Camera-type eye (tissue), 1 donor: ENCODE data around the gene USH1G. TPM values are rescaled to one million over a fixed set of nuclear protein-coding genes. Genes with fewer than 3 reads are reported as not detected.

Source experiments
- total RNA-seq: library from RNA; depleted of rRNA; stranded (reverse); fragments of >200 nt; gene quantifications from one replicate; pipeline ENCODE4 v1.2.3, GENCODE V29; 2014

Gene USH1G
- 0.66 TPM for total RNA-seq

DNA sequence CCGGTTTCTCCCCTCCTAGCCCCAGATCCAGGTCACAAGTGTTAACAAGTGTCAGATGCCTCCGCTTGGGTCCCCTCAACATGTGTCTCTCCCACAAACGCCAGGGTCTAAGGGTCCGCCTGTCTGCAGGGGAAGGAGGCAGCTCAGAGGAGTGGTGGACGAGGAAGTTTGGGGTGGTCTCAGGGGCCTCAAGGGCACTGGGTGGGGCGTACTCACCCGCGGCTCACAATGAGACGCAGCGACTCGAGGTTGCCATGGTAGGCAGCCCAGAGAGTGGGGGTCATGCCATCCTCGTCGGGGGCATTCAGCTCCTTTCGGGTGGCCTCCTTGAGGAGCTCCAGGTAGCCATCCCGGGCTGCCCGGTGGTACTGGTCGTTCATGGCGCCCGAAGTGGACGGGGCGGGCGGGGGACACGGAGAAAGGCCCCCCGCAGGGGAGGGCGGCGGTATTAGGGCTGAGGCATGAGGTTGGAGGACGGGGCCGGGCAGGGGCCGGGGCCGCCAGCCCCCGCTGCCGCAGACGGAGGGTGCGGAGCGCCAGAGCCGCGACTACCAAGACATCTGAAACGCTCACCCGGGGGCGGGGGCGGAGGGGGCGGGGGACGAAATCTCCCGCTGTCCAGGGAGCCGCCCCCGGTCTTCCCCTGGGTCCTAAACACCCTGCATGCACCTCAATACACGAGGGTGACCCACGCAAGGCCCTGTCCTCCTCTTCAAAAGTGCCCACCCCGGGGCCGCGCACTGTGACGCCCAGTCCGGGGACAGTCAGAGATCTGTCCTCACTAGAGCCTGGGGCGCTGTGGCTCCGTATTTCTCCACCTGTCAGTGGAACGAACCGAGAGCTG, at the start of gene USH1G:
TSS of gene USH1G (minus strand) at position 562 of the 844 bp plus-strand sequence. CDS start at position 380, 182 bp downstream.

DNA sequence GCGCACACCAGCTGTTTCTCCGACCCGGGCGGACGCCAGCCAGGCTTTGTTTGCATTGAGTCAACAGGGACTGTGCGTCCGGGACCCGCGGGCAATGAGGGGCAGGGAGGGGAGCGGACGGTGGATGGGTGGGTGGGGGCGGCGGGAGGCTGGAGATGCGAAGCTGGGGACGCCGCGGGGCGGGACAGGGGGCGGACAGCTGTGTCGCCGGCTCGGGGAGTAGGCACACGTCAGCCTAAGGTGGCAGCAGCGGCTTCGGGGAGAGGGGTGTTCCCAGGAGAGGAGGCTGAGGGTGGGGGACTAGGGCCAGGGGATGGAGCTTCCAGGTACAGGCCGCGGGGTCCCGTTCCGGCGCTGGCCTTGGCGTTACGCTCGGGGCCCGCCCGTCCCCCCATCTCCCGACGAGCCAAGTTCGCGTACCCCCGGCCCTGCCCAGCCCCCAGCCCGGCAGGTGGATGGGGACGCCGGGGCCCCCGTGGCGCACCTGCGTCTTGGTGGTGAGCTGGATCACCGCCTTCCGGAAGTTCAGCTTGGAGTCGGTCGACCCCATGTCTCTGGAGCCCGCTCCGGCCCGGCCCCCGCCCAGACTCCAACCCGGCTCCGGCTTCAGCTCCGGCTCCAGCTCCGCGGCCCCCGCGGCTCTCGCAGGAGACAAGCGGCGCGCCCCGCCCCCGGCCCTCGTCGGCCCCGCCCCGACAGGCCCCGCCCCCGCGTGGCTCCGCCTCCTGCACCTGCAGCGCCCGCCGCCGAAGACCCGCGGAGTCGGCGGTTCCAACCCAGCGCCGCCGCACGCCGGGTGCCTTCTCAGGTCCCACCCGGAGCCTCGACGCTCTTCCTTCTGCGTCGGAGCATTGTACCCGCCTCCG, 49.3 kb upstream of the USH1G start, which contains the start of gene HID1:
TSS of gene HID1 (minus strand) at position 653 of the 866 bp plus-strand sequence. CDS start at position 550, 103 bp downstream.

DNA sequence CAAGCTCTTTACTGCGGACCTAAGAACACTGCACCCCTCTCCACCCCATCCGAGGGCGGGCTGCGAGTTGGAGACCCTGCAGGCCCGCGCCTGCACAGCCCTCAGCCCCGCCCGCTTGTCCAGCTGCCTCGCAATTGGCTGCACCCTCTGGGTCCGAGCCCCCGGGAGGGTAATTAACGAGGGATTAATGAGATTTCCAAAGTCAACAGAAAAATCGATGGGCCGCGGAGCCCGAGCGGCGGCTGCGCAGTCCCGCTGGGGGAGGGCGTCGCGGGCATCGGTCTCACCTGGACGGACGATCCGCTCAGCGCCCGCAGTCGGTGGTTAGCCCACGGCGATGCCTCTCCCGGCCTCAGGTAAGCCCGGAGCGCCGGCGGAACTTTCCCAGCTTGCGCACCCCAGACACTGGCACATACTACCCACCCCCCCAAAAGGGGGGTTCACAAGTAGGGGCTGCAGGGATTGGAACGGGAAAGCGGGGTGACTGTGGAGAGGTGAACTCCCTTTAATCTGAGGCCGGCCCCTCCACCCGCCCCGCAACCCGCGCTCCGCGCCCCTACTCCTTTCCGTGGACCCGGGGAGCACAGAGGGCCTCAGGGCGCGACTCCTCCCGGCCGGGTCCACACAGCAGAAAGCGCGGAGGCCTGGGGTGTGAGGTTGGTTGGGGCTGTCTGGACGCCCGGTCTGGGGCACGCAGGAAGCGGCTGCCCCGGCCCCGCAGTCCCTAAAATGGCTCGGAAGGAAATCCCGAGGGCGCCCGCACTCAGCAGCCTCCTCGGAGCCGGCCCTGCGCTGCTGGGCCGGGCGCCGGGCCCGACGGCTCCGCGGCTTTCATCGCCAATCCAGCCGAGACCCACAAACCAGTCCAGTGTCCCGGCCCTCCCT, 12.8 kb upstream of the USH1G start, which contains the start of gene OTOP3:
TSS of gene OTOP3 (plus strand) at position 314 of the 885 bp plus-strand sequence. CDS start at position 338, 24 bp downstream.

DNA sequence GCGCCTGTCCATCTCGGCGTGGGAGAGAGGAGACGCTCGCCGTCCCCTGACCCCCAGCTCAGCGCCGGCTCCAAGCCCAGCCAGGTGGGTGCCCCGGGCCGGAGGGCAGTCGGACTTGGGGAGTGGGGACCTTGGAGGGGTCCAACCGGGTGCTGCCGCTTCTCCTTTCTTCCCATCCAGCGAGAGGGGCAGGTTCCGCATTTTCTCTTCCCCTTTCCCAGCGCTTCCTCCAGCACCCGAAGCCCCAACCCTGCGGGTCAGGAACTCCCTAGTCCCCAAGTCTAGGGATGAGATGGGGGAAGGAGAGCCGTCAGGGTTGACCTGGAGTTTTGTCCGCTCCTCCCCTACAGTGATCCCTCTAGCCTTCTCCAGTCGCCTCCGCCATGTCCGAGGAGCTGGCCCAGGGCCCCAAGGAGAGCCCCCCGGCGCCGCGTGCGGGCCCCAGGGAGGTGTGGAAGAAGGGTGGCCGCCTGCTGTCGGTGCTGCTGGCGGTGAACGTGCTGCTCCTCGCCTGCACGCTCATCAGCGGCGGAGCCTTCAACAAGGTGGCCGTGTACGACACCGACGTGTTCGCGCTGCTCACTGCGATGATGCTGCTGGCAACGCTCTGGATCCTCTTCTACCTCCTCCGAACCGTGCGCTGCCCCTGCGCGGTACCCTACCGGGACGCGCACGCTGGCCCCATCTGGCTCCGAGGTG, 1.3 kb upstream of the USH1G start, which contains the start of gene OTOP2:
TSS of gene OTOP2 (plus strand) at position 24 of the 699 bp plus-strand sequence. CDS start at position 384, 360 bp downstream.

DNA sequence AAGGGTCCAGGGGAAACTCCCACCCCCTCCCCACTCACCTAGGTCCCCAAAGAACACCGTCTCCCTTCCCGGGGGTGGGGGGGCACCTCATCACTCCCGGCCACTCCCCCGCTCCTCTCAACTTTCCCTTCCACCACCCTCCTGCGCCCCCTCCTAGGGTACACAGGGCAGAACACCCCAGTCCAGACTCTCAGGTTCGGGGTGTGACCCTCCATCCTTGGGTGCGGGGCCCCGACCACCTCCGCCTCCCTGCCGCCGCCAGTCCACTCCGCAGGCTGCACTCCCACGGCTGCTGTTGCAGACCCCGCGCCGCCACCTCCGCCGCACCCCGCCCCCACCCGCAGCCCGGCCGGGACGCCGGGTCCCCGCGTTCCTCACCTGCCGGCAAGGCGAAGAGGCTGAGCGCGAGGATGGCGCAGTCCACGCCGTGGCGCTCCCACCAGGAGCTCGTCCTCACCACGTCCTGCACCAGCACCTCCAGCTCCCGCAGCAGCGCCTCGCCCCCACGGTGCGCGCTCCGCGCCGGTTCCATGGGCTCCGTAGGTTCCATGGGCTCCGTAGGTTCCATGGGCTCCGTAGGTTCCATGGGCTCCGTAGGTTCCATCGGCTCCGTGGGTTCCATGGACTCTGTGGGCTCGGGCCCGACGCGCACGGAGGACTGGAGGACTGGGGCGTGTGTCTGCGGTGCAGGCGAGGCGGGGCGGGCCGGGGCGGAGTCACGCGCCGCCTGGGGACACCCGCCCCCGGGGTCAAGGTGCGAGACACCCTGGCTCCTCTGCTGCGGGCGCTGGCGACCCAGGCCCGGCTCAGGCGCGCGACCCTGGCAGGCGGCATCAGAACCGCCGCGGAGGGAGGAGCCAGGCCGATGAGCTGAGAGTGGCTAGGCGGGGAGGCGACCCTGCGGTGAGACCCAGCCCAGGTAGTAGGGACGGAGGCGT, 29.8 kb downstream of the USH1G start, which contains the start of gene FADS6:
TSS of gene FADS6 (minus strand) at position 660 of the 938 bp plus-strand sequence. CDS start at position 622, 38 bp downstream.

DNA sequence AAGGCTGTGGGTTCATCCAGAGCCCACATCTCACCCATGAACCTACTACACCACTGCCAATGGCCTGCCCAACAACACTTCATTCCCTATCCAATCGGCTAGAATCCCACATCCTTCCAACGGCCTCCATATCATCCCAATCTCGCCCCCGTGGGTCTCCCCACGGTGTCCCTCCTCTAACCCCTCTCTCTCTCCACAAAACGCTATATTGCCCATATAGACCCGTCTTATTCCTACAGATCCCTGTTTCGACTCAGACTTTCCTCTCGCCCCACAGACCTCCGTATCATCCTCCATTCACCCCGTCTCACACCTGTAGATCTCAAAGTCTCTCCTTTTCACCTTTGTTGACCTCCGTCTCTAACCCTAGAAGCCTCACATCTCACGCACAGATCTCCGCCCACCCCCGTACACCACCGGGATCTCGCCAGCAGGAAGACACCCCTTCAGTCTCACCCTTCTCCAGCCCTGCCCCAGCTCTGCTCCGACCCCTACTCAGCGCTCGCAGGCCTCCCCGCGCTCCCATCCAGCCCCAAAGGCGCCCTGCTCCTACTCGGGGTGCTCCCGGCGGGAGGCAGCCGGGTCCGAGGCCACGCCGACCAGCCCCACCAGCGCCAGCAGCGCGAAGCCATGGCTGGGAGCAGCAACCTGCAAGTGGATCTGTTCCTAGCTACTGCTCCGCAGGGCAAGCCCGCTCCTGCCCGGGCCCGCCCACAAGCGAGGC, 50.6 kb downstream of the USH1G start, which contains the start of gene FDXR:
TSS of gene FDXR (minus strand) at position 682 of the 724 bp plus-strand sequence. CDS start at position 632, 50 bp downstream.

Other genes starting within 250 kb of the USH1G start
- 0.33 TPM for gene CD300LF, start 210.3 kb downstream of the USH1G start, total RNA-seq
- gene RAB37, start 186.0 kb downstream of the USH1G start, total RNA-seq: 1.6 TPM
- gene NHERF1, start 174.6 kb downstream of the USH1G start, total RNA-seq: 21.2 TPM
- 43.5 TPM for gene NAT9, start 146.9 kb downstream of the USH1G start, total RNA-seq
- gene GRIN2C, start 63.4 kb downstream of the USH1G start, total RNA-seq: 7.1 TPM
- 4.1 TPM for gene FDXR, start 50.3 kb downstream of the USH1G start, total RNA-seq
- 0.27 TPM for gene FADS6, start 29.6 kb downstream of the USH1G start, total RNA-seq
- not detected for gene OTOP2, start 1.0 kb upstream of the USH1G start, total RNA-seq
- not detected for gene OTOP3, start 12.6 kb upstream of the USH1G start, total RNA-seq
- 16.0 TPM for gene HID1, start 49.5 kb upstream of the USH1G start, total RNA-seq
- gene CDR2L, start 64.4 kb upstream of the USH1G start, total RNA-seq: 9.7 TPM
- gene MRPL58, start 89.4 kb upstream of the USH1G start, total RNA-seq: 25.1 TPM
- 148 TPM for gene ATP5PD, start 123.7 kb upstream of the USH1G start, total RNA-seq
- gene KCTD2, start 124.0 kb upstream of the USH1G start, total RNA-seq: 24.2 TPM
- 8.0 TPM for gene SLC16A5, start 164.7 kb upstream of the USH1G start, total RNA-seq
- gene ARMC7, start 186.7 kb upstream of the USH1G start, total RNA-seq: 4.1 TPM
- 59.9 TPM for gene NT5C, start 208.5 kb upstream of the USH1G start, total RNA-seq
- 76.7 TPM for gene JPT1, start 231.3 kb upstream of the USH1G start, total RNA-seq